GM12878 (cell line): ENCODE results near the gene MEGF11. TPM values are rescaled to one million over a fixed set of nuclear protein-coding genes. Genes with fewer than 3 reads are reported as not detected.

Source experiments
- ATAC-seq: fragments of 200-7000 bp; cut with Tn5 transposase; 3 replicates; pipeline ENCODE4 v1.9.1; 2020; ENCODE audit warnings: mild to moderate bottlenecking, moderate library complexity
- BruUV-seq: library from RNA; stranded (reverse); fragments of 400-500 nt; replicated peaks from 2 replicates; lab custom pipeline; 2021; lab: Mats Ljungman, UMichigan
- CTCF ChIA-PET: fragments of 300-600 bp; sonication (Branson Sonifier 250); formaldehyde crosslinking; extraction: SDS; loops from one replicate; lab custom pipeline; 2021; ENCODE audit warnings: inconsistent platforms; lab: Yijun Ruan, JAX
- POLR2A ChIA-PET: fragments of 350-600 bp; formaldehyde crosslinking; extraction: SDS; loops from one replicate; lab custom pipeline; 2021; ENCODE audit warnings: inconsistent platforms; lab: Charles Lee
- RAD21 ChIA-PET: fragments of 300-600 bp; sonication (Branson Sonifier 250); formaldehyde crosslinking; loops from one replicate; lab custom pipeline; 2023; ENCODE audit warnings: antibody characterized with exemption; ENCODE audit not compliant: unreplicated experiment; lab: Charles Lee
- SMC1A ChIA-PET: fragments of 300-600 bp; sonication (Branson Sonifier 250); formaldehyde crosslinking; loops from one replicate; lab custom pipeline; 2023; ENCODE audit not compliant: unreplicated experiment, uncharacterized antibody; lab: Charles Lee
- DNase-seq: peaks from one replicate; pipeline ENCODE4 v3.0.0-alpha.2; 2011; ENCODE audit warnings: low read depth, low spot score
- FAIRE-seq: peaks from 3 replicates; lab custom pipeline; 2011; peaks lifted over from hg19 to GRCh38; lab: Jason Lieb, UNC
- H2AFZ ChIP-seq: 2 replicates; pipeline ENCODE4 v1.6.0; 2011; ENCODE audit warnings: low read depth, low read length, control low read depth; ENCODE audit not compliant: control insufficient read depth
- H3K27ac ChIP-seq: 2 replicates; pipeline ENCODE4 v1.5.1; 2011; ENCODE audit warnings: control low read depth; ENCODE audit not compliant: control insufficient read depth, insufficient read depth
- H3K27me3 ChIP-seq, 2 experiments: replicated peaks in 1 of 2; 2 replicates each; pipeline versions ENCODE4 v1.6.0 to v1.6.1; 2011; ENCODE audit warnings: low read length in 1 of 2; ENCODE audit not compliant: control insufficient read depth in 2 of 2, insufficient read depth in 2 of 2
- H3K36me3 ChIP-seq, 2 experiments: 2 replicates each; pipeline ENCODE4 v1.5.1; 2011; ENCODE audit warnings: low read length in 1 of 2; ENCODE audit not compliant: control insufficient read depth in 2 of 2, insufficient read depth in 2 of 2
- H3K4me1 ChIP-seq: 2 replicates; pipeline ENCODE4 v1.6.1; 2011; ENCODE audit warnings: mild to moderate bottlenecking, low read length, moderate library complexity, mixed read lengths; ENCODE audit not compliant: control insufficient read depth, insufficient read depth
- H3K4me2 ChIP-seq: 2 replicates; pipeline ENCODE4 v1.6.0; 2011; ENCODE audit warnings: control low read depth; ENCODE audit not compliant: control insufficient read depth, insufficient read depth
- H3K4me3 ChIP-seq: fragments of 200-600 bp; sonication (generic); 2 replicates; pipeline ENCODE4 v1.5.1; 2016
- H3K79me2 ChIP-seq: 2 replicates; pipeline ENCODE4 v1.6.0; 2011; ENCODE audit warnings: low read length; ENCODE audit not compliant: control insufficient read depth, insufficient read depth
- H3K9ac ChIP-seq: 2 replicates; pipeline ENCODE4 v1.8.0; 2011; ENCODE audit warnings: low read length, control low read depth, mixed read lengths; ENCODE audit not compliant: control insufficient read depth, insufficient read depth
- H3K9me3 ChIP-seq: replicated peaks from 3 replicates; pipeline ENCODE4 v1.5.1; 2011; ENCODE audit warnings: mild to moderate bottlenecking, low read length; ENCODE audit not compliant: control insufficient read depth, insufficient read depth
- H4K20me1 ChIP-seq: 2 replicates; pipeline ENCODE4 v1.6.0; 2011; ENCODE audit not compliant: control insufficient read depth, insufficient read depth
- CREB1 ChIP-seq: IDR thresholded peaks from 2 replicates; pipeline ENCODE4 v1.6.1; 2012; ENCODE audit warnings: low read depth, mild to moderate bottlenecking, inconsistent platforms
- YBX1 ChIP-seq: fragments of 450-650 bp; IDR thresholded peaks from 2 replicates; pipeline ENCODE4 v1.6.1; 2016; ENCODE audit warnings: antibody characterized with exemption
- WGBS: methylation state at CpG from one replicate; pipeline ENCODE4 v1.1.6; 2016; ENCODE audit warnings: low lambda C conversion rate; ENCODE audit not compliant: insufficient replicate concordance, insufficient coverage; ENCODE audit errors: missing lambda C conversion rate; 5-methylcytosine and 5-hydroxymethylcytosine counted together
- in situ Hi-C: fragments of 300-500 bp; cut with MboI; formaldehyde crosslinking; loops from 9 replicates; pipeline ENCODE4 v1.14.3; 2018; ENCODE audit warnings: mixed read lengths
- intact Hi-C: fragments of 100-400 bp; cut with micrococcal nuclease; formaldehyde crosslinking; loops from one replicate; pipeline ENCODE4 v1.14.2; 2022; ENCODE audit not compliant: unreplicated experiment
- polyA plus RNA-seq, 11 experiments: library from polyadenylated mRNA; depleted of rRNA in 4 of 11; unstranded in 6 of 11; stranded (reverse) in 5 of 11; fragments of >200 nt; fragmentation: Nextera tagmentation in 4 of 11; fragmentation: Illumina TruSeq in 1 of 11; extraction: Ambion mirVana in 4 of 11; extraction: Trizol in 1 of 11; gene quantifications; 1 replicate in 1 of 11; 2 replicates in 10 of 11; pipeline versions ENCODE4 v1.2.1 to v1.2.3, GENCODE V29; 2011 to 2016; ENCODE audit warnings: inconsistent platforms in 2 of 11, missing spikeins in 2 of 11, low read depth in 1 of 11
- total RNA-seq, 4 experiments: library from RNA; depleted of rRNA in 3 of 4; stranded (reverse); fragments of >200 nt in 3 of 4; fragmentation: Illumina TruSeq in 1 of 4; extraction: Trizol in 1 of 4; gene quantifications; 2 replicates each; pipeline versions ENCODE4 v1.2.1 to v1.2.3, GENCODE V29; 2013 to 2021
- TF ChIP-seq, protein P1 (sequence below): fragments of 450-650 bp; formaldehyde crosslinking; IDR thresholded peaks from 2 replicates; pipeline ENCODE4 v1.4.0; 2022; ENCODE audit warnings: mild to moderate bottlenecking, moderate library complexity
- TF ChIP-seq, protein P2 (sequence below), 3 experiments: IDR thresholded peaks in 2 of 3; conservative IDR thresholded peaks in 1 of 3; 2 replicates each; pipeline ENCODE4 v1.5.1; 2011; ENCODE audit warnings: low read depth in 3 of 3, low read length in 3 of 3, mild to moderate bottlenecking in 3 of 3, control low read depth in 2 of 3, moderate library complexity in 2 of 3, inconsistent platforms in 1 of 3, mixed read lengths in 1 of 3; ENCODE audit not compliant: control insufficient read depth in 2 of 3, insufficient read depth in 1 of 3; ENCODE audit errors: extremely low read depth in 1 of 3

MEGF11 gene
- total and polyA plus RNA-seq, 10 of the 15 experiments (the other 5 are each of a cell fraction or from before 2014, with no cell fraction given) = 0.03 to 1.7 (median 0.49) TPM

DNA sequence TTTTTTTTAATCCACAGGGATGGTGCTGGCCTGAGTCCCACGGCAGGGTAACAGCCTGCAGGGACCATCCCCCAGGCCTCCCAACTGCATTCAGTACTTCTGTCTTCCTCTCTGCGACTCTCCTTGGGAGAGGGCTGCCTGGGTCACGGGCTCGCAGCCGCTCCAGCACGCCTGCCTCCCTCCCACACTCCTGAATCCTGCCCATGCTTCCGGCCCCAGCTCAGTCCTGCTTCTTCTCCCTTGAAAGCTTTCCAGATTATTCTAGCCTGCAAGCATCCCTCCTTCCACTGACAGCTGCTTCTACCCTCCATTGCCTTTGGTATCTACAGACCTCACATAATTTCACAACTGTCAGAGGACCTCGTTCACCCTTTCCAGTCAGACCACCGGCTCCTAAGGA is 32.4 kb downstream of the MEGF11 start:
- no TSS peak for BruUV-seq
- WGBS = 45% methylated on average over 9 of the region's 9 CpGs
- Histone ChIP-seq H3K36me3 (no peaks in the 10 kb centered on the region), H2AFZ (no peak overlapping the region), H3K4me3 (no peak overlapping the region), H3K9me3 (no peaks in the 10 kb centered on the region), H4K20me1 (no peaks in the 10 kb centered on the region), H3K27ac (no peak overlapping the region), H3K9ac (no peak overlapping the region), H3K4me1 (no peaks in the 10 kb centered on the region), H3K27me3 (no peaks in the 10 kb centered on the region), H3K4me2 (no peak overlapping the region), H3K79me2 (no peaks in the 10 kb centered on the region)
- POLR2A ChIA-PET = interaction anchor here (1.0 kb wide), 1 partner anchor 282 kb away, joined by 3 read pairs; no protein-coding TSS in a partner anchor
- RAD21 ChIA-PET = no interaction called here
- CTCF ChIA-PET = no interaction called here
- TF ChIP-seq, protein P1, sequence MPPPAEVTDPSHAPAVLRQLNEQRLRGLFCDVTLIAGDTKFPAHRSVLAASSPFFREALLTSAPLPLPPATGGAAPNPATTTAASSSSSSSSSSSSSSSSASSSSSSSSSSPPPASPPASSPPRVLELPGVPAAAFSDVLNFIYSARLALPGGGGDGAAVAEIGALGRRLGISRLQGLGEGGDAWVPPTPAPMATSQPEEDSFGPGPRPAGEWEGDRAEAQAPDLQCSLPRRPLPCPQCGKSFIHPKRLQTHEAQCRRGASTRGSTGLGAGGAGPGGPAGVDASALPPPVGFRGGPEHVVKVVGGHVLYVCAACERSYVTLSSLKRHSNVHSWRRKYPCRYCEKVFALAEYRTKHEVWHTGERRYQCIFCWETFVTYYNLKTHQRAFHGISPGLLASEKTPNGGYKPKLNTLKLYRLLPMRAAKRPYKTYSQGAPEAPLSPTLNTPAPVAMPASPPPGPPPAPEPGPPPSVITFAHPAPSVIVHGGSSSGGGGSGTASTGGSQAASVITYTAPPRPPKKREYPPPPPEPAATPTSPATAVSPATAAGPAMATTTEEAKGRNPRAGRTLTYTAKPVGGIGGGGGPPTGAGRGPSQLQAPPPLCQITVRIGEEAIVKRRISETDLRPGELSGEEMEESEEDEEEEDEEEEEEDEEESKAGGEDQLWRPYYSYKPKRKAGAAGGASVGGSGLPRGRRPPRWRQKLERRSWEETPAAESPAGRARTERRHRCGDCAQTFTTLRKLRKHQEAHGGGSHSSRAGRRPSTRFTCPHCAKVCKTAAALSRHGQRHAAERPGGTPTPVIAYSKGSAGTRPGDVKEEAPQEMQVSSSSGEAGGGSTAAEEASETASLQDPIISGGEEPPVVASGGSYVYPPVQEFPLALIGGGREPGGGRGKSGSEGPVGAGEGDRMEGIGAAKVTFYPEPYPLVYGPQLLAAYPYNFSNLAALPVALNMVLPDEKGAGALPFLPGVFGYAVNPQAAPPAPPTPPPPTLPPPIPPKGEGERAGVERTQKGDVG (CRISPR knock-in tag) = no peak
- in situ Hi-C loops = no loop called here
- FAIRE-seq (no peak), ATAC-seq (no peak), DNase-seq (no peak)
- SMC1A ChIA-PET = interaction anchor here (1.0 kb wide), 1 partner anchor 14 kb away, joined by 3 read pairs; no protein-coding TSS in a partner anchor
- intact Hi-C loops = no loop called here

DNA sequence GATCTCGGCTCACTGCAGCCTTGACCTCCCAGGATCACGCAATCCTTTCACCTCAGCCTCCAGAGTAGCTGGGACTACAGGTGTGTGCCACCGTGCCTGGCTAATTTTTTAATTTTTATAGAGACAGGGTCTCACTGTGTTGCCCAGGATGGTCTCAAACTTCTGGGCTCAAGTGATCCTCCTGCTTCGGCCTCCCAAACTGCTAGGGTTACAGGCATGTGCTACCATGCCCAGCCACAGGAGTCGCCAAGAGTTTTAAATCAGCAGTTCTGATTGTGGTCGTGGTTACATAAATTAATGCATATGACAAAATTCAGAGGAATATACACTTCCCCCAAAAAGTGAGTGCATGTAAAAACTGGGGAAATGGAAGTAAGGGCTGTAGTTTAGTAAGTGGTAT is 32.9 kb downstream of the MEGF11 start:
- H3K9me3 ChIP-seq = no peaks in the 10 kb centered on the region
- in situ Hi-C loops = no loop called here
- no peak overlapping the region for H3K9ac ChIP-seq
- no peak for TF ChIP-seq YBX1
- no peak for TF ChIP-seq CREB1
- TF ChIP-seq, protein P2, sequence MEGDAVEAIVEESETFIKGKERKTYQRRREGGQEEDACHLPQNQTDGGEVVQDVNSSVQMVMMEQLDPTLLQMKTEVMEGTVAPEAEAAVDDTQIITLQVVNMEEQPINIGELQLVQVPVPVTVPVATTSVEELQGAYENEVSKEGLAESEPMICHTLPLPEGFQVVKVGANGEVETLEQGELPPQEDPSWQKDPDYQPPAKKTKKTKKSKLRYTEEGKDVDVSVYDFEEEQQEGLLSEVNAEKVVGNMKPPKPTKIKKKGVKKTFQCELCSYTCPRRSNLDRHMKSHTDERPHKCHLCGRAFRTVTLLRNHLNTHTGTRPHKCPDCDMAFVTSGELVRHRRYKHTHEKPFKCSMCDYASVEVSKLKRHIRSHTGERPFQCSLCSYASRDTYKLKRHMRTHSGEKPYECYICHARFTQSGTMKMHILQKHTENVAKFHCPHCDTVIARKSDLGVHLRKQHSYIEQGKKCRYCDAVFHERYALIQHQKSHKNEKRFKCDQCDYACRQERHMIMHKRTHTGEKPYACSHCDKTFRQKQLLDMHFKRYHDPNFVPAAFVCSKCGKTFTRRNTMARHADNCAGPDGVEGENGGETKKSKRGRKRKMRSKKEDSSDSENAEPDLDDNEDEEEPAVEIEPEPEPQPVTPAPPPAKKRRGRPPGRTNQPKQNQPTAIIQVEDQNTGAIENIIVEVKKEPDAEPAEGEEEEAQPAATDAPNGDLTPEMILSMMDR (IDR thresholded peaks at IDR 0.05 in 2 of 3, conservative IDR thresholded peaks at IDR 0.05 in 1 of 3; ENCODE audit: control insufficient read depth in 2 of 3, extremely low read depth in 1 of 3, insufficient read depth in 1 of 3, low read depth in 3 of 3, low read length in 3 of 3) = peak in 2 of 3 experiments; percentile 5 to 10; a peak in 1 of 6 replicates
- H3K4me1 ChIP-seq = no peaks in the 10 kb centered on the region
- DNase-seq (no peak), FAIRE-seq (no peak), ATAC-seq (no peak)
- H3K27ac ChIP-seq = no peak overlapping the region
- H3K79me2 ChIP-seq = no peaks in the 10 kb centered on the region
- RAD21 ChIA-PET = no interaction called here
- SMC1A ChIA-PET = interaction anchor here (1.0 kb wide), 1 partner anchor 14 kb away, joined by 3 read pairs; no protein-coding TSS in a partner anchor
- H3K36me3 ChIP-seq = no peaks in the 10 kb centered on the region
- intact Hi-C loops = no loop called here
- no peak overlapping the region for H3K4me3 ChIP-seq
- 45% methylated on average over 6 of the region's 6 CpGs for WGBS
- no peaks in the 10 kb centered on the region for H3K27me3 ChIP-seq
- no peak overlapping the region for H2AFZ ChIP-seq
- BruUV-seq = no TSS peak
- no peak overlapping the region for H3K4me2 ChIP-seq
- CTCF ChIA-PET = no interaction called here
- H4K20me1 ChIP-seq = no peaks in the 10 kb centered on the region
- POLR2A ChIA-PET = interaction anchor here (1.0 kb wide), 1 partner anchor 283 kb away, joined by 3 read pairs; no protein-coding TSS in a partner anchor
